ENCODE data around the gene UBXN6.

UBXN6 gene

DNA sequence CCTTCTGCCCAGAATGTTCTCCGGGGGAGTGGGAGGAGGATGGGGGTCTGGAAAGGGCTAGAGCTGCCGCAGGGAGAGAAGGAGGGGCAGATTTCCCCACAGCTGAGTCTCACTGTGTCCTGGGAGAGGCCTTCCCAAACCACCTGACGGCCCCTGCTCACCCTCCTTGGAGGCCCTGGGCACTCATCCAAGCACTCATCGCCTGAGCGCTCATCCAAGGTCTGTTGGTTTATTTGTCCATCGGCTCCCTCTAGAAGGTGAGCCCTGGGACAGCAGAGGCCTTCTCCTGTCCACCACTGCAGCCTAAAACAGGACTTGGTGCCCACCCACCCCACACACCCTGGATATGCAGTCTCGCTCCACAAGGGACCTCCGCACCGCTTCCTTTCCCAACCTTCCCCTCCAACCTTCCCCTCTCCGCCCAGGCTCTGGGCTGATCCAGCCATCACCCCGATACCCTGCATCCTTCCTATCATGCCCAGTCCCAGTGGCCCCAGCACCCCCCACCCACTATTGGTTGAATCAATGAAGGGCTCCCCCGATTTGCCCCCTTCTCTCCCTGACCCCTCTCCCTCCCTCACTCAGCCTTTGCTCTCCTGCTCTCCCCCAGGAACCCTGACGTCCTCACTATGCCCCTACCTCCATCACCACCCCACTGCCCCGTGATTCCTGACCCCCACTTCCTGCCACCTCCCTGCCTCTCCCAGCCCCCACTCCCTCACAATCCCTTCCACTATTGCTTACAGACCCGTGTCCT is 1.7 kb downstream of the UBXN6 start:
- DNase-seq (ENCODE audit: low read depth in 2 of 2): no peak

DNA sequence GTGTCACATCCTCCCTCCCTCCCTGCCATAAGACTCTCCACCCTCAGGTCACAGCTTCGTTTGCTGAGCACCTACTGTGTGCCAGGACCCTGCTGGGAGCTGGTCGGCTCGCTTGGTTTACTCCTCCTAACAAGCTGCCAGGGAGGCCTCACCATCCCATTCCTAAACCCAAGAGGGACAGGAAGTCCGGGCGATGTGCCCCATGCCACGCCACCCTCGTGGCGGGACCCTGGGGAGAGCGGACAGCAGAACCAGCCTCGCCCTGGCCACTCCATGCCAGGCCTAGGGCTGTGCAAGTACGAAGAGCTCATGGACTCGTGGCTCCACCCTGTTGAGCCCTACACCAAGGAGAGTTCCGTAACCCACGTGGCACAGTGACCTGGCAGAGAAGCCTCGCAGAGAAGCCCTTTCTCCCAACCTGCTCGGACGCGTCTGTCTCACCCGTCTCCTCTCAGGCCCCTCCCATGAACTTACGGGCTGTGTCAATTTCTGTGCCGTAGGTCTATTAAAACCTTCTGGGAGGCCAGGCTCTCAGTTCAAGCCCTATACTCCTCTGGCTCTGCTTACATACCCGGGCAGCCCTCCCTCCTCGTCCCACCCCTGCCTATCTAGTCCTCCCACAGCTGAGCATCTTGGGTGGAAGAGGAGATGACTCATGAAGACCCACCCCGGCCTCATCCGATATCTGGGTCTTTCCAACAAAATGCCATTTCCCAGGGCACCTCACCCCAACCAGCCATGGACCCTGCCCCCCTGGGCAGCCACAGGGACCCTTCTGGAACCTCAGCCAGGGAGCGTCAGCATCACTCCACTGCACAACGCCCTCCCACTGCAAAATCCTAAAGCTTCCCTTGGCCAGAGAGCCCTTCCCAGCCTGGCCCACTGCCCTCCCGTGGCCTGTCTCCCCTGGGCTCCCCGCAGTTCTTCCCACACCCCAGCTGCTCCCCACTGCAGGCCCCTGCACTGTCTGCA is 2.6 kb downstream of the UBXN6 start:
- no peak for DNase-seq (ENCODE audit: low read depth in 2 of 2)

DNA sequence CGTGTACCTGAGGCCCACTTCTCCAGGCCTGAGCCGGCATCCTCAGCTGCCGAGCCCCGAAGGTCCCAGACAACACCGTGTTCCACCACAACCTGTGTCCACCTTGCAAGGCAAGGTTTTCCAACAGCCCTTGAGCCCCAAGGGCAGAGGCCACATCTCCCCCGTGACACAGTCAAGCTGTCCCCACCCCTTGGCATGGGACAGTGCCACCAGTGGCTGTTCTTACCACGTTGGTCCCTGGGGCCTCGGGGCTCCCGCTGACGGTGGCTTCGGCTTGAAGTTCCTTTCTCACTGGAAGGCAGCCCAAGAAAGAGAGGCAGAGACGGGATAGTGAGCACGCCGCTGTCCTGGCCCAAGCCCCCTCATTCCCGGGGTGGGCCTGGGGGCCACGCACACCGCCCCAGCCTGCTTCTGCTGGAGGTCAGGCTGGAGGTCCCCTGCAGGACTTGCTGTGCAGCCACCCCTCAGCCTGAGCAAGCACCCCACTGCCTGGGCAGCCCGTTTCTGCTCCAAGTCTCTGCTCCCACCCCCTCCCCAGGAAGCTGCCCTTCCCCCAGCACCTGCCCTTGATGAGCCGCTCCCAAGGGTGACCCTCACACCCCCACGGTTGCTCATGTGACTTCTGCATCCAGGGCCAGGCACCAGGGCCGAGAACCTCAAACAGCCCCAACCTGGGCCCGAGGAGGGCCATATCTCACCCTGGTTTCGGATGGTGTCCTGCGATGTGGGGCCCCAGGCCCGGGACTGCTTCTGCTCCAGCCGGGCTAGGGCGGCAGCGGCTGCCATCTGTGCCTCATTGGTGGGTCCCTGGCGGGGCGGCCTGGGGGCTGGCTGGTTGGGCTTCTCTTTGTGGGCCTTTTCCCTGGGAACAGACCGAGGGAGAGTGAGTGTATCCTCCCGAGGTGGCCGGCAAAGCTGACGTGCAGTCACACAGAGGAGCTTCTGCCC is 4.1 kb downstream of the UBXN6 start:
- DNase-seq (ENCODE audit: low read depth in 2 of 2): no peak

DNA sequence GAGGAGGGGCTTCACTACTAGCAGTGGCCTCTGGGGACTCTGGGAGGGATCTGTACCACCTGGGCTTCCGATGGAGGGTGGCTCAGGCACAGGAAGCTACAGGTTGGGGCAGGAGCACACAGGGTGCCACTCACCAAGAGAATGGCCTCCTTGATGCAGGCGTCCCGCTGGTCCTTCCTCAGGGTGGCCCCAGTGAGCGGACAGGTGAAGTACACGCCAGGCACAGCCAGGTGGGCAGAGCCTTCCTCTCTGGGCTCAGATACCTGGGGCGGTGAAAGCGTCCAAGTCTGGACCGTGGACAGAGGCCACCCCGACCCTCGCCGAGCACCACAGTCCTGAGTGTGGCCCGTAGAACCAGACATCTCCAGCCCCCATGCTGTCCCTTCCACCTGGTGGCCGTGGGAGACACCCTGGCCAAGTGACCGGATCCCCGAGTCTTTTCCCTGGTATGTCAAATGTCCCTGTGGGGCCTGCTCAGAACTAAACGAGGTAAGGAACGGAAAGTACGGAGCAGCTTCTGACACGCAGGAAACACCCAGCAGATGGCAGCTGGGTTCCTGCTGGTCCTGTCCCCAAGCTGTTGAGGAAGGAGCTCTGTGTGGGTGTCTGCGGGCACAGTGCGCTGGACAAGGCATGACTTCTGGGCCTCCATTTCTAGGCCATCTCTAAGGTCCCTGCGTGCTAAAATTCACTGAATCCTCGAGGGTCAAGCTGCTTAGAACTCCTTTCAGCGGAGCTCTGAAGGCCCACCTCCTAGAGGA is 5.2 kb downstream of the UBXN6 start:
- DNase-seq (ENCODE audit: low read depth in 2 of 2): no peak

DNA sequence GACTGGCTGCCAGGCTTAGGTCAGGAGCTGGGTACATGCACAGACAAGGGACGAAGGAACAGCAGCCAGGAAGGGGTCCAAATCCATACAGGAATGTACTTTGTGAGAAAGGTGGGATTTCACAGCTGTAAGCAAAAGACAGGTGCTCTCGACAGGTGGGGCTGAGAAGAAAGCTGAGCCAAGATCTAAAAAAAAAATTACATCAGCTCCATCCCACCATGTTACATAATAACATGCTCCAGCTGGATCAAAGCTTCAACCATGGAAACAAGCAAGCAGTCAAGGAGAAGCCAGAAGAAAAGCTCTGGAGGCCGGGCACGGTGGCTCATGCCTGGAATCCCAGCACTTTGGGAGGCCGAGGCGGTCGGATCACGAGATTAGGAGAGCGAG is 8.0 kb downstream of the UBXN6 start:
- DNase-seq (ENCODE audit: low read depth in 2 of 2): no peak

DNA sequence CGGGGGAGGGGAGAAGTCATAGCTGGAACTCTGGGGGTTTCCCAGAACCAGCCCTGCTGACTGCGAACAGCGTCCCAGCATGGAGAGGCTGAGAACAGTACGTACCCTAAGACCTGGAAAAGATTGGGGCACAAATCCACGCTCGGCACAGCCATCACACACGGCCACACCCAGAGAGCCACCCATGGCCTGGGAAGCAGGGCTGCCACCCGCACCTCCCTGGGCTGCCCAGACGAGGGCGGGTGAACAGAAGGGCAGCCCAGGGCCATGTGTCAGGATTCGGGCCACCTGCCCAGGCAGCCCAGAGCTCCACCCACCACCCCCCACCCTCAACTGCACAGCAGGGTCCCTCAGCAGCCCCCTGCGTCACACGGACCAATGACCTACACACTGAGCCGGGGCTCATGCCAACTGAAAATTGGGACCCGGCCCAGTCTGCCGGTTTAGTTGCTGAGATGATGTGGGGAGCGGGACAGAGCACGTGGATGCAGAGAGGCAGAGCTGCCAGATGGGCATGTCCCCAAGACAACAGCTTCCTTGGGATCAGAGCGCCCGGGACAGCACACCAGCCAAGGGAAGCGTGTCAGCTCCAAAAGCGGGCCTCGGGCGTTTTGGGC is 8.5 kb downstream of the UBXN6 start:
- DNase-seq (ENCODE audit: low read depth in 2 of 2): no peak

DNA sequence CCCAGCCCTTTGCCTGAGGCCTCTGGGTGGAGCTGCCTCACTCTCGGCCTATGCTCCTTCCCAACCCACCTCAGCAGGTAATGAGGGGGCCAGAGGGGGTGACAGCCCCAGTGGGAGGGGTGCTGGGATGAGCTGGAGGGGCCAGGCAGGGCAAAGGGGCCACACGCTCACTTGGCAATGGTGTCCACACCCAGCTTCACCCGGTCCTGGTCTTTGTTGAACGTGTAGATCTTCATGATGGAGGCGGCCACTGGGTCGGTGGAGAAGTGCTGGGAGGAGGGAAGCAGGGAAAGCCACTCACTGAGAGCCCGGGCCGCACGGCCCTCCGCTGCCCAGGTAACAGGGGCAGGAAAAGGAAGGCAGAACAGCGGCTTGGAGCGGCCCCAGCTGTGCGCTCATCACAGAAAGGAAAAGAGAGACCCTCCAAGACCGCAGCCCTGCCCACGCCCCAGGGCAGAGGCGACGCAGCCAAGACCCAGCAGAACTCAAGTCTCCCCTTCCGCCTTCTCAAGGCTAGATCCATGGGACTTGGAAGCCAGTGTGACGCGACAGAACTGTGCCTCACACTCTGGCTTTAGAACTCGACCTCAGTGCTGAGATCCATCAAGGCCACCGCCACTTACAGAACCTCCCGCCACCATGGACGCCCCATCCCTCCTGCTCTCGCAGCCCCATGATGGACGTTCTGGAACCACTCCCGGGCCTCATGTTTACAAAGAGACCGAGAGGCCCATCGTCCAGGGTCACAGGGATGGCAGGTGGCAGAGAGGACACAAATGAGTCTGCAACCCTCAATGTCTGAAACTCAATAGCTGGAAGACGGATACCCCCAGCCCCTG is 9.2 kb downstream of the UBXN6 start:
- DNase-seq (ENCODE audit: low read depth in 2 of 2): no peak

DNA sequence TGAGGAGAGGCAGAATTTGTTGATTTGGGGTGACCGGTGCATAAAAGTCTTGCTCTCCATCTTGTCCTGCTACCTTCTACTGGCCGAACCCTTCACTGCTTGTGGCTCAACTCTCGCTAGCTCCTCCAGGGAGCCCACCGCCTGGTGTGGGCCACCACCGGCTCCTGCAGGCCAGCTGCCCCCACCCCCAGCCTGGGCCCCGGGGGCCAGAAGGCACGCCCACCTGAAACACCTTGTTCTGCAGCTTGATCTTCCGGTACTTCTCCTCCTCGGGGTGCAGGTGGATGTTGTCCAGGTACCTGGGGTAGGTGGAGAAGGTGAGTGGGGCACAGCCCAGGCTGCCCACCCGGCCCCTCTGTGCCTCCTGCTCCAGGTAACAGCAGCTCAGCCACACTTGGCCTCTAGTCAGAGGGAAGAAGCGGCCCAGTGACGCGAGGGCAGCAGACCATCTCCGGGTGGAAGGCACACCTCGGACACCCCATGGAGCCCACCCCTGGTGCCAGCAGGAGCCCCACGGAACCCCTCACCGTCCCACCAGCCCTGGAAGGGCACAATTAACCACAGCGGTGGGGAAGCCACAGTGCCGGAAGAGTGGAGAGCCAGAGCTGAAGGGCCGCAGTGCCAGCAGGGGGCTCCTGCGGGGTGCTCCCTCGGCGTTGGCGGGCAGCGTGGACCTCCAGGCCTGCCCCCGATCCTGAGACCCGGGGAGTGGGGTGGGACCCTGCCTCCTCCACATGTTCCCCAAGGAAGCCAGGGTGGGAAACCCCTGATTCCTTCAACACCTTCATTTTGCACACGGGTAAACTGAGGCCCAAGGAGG is 10.1 kb downstream of the UBXN6 start:
- no peak for DNase-seq (ENCODE audit: low read depth in 2 of 2)

DNA sequence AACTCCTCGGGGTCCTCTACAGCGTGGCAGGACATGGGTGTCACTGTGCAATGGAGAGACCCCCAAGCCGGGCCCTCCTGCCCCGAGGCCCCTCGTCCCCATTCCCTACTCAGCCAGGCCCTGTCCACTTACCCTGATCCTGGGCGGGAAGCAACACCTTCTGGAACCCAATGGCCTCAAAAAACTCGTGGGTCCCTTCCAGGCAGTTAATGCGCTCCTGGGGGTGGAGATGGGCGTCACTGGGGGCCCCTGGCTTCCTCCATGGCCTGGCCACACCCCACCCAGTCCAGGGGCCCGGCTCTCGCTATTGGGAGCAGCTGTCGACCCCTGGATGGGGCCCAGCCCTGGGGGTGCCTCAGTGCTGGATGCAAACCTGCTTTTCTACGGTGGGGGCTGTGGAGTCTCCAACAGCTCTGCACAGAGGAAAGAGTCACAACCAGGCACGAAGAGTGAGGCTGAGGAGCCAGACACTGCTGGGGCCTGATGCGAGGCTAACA is 10.8 kb downstream of the UBXN6 start:
- no peak for DNase-seq (ENCODE audit: low read depth in 2 of 2)

DNA sequence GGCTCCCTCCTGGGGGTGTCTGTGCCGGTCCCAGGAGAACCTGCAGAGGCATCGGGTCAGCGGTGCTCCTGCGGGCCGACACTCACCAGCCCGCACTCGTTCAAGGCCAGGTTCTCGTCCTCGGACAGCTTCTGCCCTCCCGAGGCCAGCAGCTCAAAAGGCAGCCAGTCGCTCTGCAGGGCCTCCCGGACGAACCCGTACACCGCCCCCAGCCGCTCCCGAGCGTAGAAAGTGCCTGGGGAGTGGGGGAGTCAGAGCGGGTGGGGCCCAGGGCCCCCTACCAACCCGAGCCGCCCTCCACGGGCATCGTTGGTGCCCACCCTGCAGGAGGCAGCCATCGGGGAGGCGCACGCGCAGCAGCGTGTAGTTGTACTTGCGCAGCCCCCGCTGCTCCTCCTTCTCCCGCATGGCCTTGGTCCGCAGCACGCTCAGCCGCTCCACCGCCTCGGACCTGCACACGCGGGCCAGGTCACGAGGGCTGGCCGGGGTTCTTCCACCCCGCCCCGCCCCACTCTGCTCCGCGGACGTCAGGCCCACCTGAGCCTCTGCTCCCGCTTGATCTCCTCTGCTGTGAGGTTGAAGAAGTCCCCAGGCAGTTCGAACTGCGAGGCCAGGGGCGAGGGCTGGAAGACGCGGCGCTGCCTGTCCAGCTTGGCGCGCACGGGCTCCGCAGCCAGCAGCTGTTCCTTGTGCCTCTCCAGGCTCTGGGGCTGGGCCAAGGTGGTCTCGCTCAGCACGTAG is 11.5 kb downstream of the UBXN6 start:
- no peak for DNase-seq (ENCODE audit: low read depth in 2 of 2)

DNA sequence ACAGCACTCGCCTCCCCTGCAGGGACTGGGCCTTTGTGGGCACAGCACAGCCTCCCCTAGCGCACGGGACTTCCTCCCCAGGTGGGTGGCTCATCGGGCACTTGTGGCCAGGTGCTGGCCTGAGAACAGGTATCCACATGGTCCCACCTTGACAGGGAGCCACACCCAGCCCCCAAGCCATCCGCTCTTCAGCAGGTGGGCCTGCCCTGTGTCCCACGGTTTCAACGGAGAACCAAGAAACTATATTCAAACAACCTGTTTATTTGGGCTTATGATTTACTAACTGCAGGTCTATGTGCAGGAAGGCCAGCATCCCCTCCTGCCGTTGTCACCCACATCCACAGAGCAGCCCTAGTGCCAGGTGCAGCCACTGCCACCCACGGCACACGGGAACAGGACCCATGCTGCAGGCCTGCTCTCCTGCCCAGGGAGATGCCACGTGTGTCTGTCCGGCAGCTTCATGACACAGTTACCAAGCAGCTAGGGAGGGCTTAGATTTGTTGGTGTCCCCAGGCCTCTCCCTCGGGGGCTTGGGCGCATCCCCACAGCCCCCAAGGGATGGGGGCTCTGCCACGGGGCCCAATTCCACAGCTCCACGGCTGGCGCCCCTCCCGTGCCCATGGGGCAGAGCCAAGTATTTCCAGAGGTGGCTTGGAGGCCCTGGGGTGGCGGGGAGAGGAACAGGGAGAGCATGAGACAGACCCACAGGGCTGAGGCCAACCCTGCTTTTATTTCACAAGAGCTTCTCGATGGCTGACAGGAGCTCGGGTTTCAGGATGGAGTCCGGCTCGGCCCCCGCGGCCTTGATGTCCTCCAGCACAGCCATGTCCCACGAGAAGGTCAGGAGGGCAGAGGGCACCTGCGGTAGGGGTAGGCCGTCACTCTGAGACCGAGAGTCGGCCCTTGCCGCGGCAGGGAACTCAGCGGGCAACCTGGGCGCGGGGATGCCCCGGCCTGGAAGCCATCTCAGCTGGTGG is 12.5 kb downstream of the UBXN6 start:
- DNase-seq (ENCODE audit: low read depth in 2 of 2): no peak

DNA sequence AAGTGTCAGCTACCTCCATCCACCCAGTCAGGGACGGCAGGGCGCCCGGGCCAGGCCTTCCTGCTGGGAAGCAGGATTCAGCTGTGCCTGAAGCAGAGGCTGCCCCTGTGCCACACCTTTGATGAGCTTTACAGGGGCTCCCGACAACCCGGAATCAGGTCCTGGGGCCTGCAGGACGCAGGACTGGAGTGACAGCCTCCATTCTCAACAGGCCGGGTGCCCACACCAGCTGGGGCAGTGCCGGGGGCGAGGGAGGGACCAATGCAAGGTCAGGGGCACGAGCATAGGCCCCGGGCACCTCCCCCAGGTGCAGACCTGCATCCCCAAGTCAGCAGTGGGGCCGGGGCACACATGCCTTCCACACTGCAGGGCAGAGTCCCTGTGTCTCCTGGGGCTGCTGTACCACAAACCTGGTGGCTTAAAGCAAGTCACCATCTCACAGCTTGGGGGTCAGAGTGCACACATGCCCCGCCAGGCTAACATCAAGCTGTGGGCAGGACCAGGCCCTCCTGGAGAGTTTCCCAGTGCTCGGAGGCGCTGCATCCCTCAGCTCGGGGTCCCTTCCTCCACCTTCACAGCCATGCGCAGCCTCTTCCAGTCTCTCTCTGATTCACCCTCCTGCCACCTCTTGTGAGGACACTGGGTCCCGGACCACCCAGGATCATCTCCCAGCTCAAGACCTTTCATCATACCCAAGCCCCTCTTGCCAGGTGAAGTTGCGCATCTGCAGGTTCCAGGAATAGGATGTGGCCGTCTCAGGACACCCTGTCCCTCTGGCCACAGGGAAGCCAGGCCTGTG is 13.4 kb downstream of the UBXN6 start:
- DNase-seq (ENCODE audit: low read depth in 2 of 2): no peak

DNA sequence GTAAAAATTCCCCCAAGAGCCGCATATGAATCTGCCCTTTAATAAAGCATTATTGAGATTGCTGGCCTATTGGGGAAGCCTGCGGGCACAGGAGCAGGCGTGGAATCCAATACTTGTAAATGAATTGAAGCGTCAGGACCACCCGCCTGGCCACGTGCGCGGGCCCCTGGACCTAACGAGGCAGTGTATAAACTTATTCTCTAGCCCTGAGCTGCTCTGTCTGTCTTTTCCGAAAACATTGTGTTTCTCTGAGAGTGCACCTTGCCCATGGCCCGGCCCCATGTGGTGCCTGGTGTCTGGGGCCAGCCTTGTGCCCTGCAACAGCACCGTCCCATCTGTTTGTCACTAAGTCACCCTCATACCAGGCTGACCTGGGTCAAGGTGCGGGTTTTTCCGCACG is 14.4 kb downstream of the UBXN6 start:
- no peak for DNase-seq (ENCODE audit: low read depth in 2 of 2)

DNA sequence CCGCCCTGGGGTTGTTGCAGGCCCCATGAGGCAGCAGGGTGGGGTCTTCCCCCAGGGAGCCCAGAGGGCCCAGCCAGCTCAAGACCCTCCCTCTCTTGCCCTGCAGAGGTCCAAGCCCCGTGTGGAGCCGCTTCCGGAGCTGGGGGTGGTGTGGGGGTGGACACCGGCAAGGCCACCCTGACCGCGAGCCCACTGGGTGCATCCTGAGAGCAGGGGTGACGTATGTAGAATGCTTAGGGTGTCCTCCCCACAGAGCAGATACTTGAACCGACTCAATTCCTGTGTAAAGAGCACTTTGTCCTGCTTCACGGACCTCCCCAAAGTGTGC is 14.8 kb downstream of the UBXN6 start:
- DNase-seq (ENCODE audit: low read depth in 2 of 2): no peak

DNA sequence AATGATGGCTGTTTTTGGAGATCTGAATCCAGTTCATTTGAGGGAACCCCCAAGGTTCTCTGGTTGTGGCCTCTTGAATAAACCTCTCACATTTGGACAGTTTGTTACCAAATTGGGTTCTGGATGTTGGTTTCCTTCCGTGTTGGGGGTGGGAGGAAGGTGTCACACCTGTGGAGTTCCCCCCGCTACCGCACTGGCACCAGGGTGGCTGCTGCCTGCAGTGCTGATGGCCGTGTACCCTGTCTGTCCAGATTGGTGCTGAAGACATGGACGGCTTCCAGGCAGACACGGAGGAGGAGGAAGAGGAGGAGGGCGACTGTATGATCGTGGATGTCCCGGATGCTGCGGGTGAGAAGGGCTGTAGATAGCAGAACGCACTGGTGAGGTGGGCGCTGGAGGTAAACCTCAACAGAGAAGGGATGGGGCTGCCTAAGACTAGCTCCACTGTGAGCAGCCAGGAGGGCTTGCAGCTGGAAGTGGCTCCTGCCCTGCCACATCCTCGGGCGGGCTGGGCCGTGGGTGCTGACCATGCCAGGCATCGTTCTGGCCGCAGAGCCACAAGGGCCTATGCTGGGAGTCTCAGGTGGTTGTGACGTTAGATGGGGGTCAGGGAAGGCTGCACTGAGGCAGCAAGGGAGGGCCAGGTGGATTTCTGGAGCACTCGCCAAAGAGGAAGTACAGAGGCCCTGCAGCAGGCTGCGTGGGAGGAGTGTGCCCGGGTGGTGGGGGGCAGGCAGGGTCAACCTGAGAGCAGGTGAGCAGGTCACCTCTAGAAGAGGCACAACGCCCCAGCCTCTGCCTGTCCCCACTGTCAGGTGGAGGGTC is 15.4 kb downstream of the UBXN6 start:
- DNase-seq (ENCODE audit: low read depth in 2 of 2): no peak
